Brain microvascular endothelial cell (primary cell): Measurements from ENCODE around the gene ACSL5.

Experiments
- DNase-seq: peaks from one replicate; pipeline ENCODE4 v3.0.0-alpha.2; 2020
- H3K27ac ChIP-seq: fragments of 250-450 bp; sonication (Bioruptor Pico); 2 replicates; pipeline ENCODE4 v1.5.1; 2020; ENCODE audit warnings: mild to moderate bottlenecking, moderate library complexity
- H3K27me3 ChIP-seq: fragments of 250-450 bp; sonication (Bioruptor Pico); replicated peaks from 2 replicates; pipeline ENCODE4 v1.5.1; 2020; ENCODE audit warnings: mild to moderate bottlenecking
- H3K36me3 ChIP-seq: fragments of 250-450 bp; sonication (Bioruptor Pico); replicated peaks from 2 replicates; pipeline ENCODE4 v1.5.1; 2020; ENCODE audit warnings: mild to moderate bottlenecking
- H3K4me3 ChIP-seq: 2 replicates; pipeline ENCODE4 v1.5.1; 2011; ENCODE audit warnings: low read depth, mild to moderate bottlenecking, control low read depth, low read length, moderate library complexity
- CTCF ChIP-seq: IDR thresholded peaks from 2 replicates; pipeline ENCODE4 v1.5.1; 2011; ENCODE audit warnings: low read depth, mild to moderate bottlenecking, moderate library complexity, low read length, control low read depth, inconsistent platforms; ENCODE audit errors: missing control alignments
- in situ Hi-C: cut with HindIII; loops from 2 replicates; pipeline ENCODE4 v1.10.0; 2017; ENCODE audit warnings: low sequenced_read_pairs, low pct_ligation_motif_present

Gene ACSL5

GRCh38 chr10:112333452-112333851 lies 40.5 kb upstream of the ACSL5 start:
- in situ Hi-C loops, result no loop called here
- DNase-seq, result no peak
- H3K36me3 ChIP-seq, result no peaks in the 10 kb centered on the region
- TF ChIP-seq CTCF, result no peak
- no peaks in the 10 kb centered on the region for H3K27me3 ChIP-seq
- H3K4me3 ChIP-seq, result no peak overlapping the region
- H3K27ac ChIP-seq, result no peak overlapping the region

- in situ Hi-C loops, result no loop called here
Observed at GRCh38 chr10:112335111-112335867, 38.6 kb upstream of the ACSL5 start.

GRCh38 chr10:112335868-112336265 lies 38.0 kb upstream of the ACSL5 start:
- no peak for TF ChIP-seq CTCF
- in situ Hi-C loops, result no loop called here

More at GRCh38 chr10:112335111-112335867, 38.6 kb upstream of the ACSL5 start:
- no peak for TF ChIP-seq CTCF
- no peak overlapping the region for H3K27ac ChIP-seq
- H3K36me3 ChIP-seq, result no peaks in the 10 kb centered on the region
- no peak for DNase-seq
- no peak overlapping the region for H3K4me3 ChIP-seq
- H3K27me3 ChIP-seq, result no peaks in the 10 kb centered on the region

GRCh38 chr10:112336556-112337201 lies 37.2 kb upstream of the ACSL5 start:
- TF ChIP-seq CTCF, result no peak
- no peaks in the 10 kb centered on the region for H3K27me3 ChIP-seq
- in situ Hi-C loops, result no loop called here
- H3K36me3 ChIP-seq, result no peaks in the 10 kb centered on the region
- no peak overlapping the region for H3K4me3 ChIP-seq
- H3K27ac ChIP-seq, result no peak overlapping the region
- no peak for DNase-seq

More at GRCh38 chr10:112335868-112336265, 38.0 kb upstream of the ACSL5 start:
- Histone ChIP-seq H3K27ac (no peak overlapping the region), H3K36me3 (no peaks in the 10 kb centered on the region), H3K4me3 (no peak overlapping the region), H3K27me3 (no peaks in the 10 kb centered on the region)
- DNase-seq, result no peak

GRCh38 chr10:112338957-112339356 lies 35.0 kb upstream of the ACSL5 start:
- H3K36me3 ChIP-seq, result no peaks in the 10 kb centered on the region
- in situ Hi-C loops, result no loop called here
- H3K4me3 ChIP-seq, result no peak overlapping the region
- no peak for TF ChIP-seq CTCF
- no peak for DNase-seq
- H3K27me3 ChIP-seq, result no peaks in the 10 kb centered on the region
- H3K27ac ChIP-seq, result no peak overlapping the region
